ENCODE measurements around the gene FXYD3. TPM values are rescaled to one million over a fixed set of nuclear protein-coding genes. Genes with fewer than 3 reads are reported as not detected.

Gene FXYD3
- polyA plus RNA-seq, 1 donor (not counting 4 experiments of a cell fraction or from before 2014, with no cell fraction given): 851 TPM

GRCh38 chr19:35169221-35169995 is 53.8 kb downstream of the FXYD3 start:
- no peaks in the 10 kb centered on the region for H3K79me2 ChIP-seq (ENCODE audit: control insufficient read depth, insufficient read depth, low read length)
- H3K9ac ChIP-seq (ENCODE audit: control insufficient read depth, extremely low read depth, insufficient read depth, low read length): peak overlapping the region; percentile 25
- no peaks in the 10 kb centered on the region for H4K20me1 ChIP-seq (ENCODE audit: control insufficient read depth, extremely low read depth, insufficient read depth, low read length)
- dilution Hi-C loops (cut with MboI; ENCODE audit: extremely low pct_ligation_motif_present, low sequenced_read_pairs): no loop called here
- peak overlapping the region in 1 of 3 experiments; percentile 6 for H3K4me3 ChIP-seq (ENCODE audit: control insufficient read depth in 2 of 3, extremely low read depth in 1 of 3, insufficient read depth in 2 of 3, low read depth in 1 of 3, low read length in 3 of 3)
- peaks cover 3% of the 10 kb centered on the region for H3K9me1 ChIP-seq (ENCODE audit: control insufficient read depth, extremely low read depth, insufficient read depth, low read length)
- peaks cover 13 to 28% of the 10 kb centered on the region in 2 experiments for H3K36me3 ChIP-seq (ENCODE audit: control insufficient read depth in 2 of 2, extremely low read depth in 1 of 2, insufficient read depth in 2 of 2, low read length in 2 of 2)
- H3K4me2 ChIP-seq (ENCODE audit: control insufficient read depth, extremely low read depth, insufficient read depth, low read depth, low read length): peak overlapping the region; percentile 27
- no peaks in the 10 kb centered on the region for H3K27me3 ChIP-seq (ENCODE audit: control insufficient read depth, extremely low read depth, insufficient read depth, low read length)
- no peak overlapping the region for H2AFZ ChIP-seq (ENCODE audit: control insufficient read depth, low read length)
- peak; percentile 87 for FAIRE-seq
- H3K9me3 ChIP-seq (ENCODE audit: control insufficient read depth, low read depth, low read length): peaks cover 19% of the 10 kb centered on the region
- TF ChIP-seq CTCF (optimal IDR thresholded peaks at IDR 0.05 in 1 of 3, IDR thresholded peaks at IDR 0.05 in 1 of 3, conservative IDR thresholded peaks at IDR 0.05 in 1 of 3; ENCODE audit: extremely low read depth in 1 of 3, insufficient read depth in 2 of 3, low read length in 3 of 3) (no peak), EZH2 (IDR thresholded peaks at IDR 0.05; ENCODE audit: low read length) (no peak)
- H3K4me1 ChIP-seq (ENCODE audit: control insufficient read depth, extremely low read depth, insufficient read depth, low read length): peaks cover 29% of the 10 kb centered on the region
- H3K27ac ChIP-seq (ENCODE audit: control insufficient read depth, insufficient read depth, low read length): peak overlapping the region; percentile 55
- no peak for DNase-seq (ENCODE audit: low read depth, low spot score)

- Histone ChIP-seq H3K4me3 (ENCODE audit: control insufficient read depth in 2 of 3, extremely low read depth in 1 of 3, insufficient read depth in 2 of 3, low read depth in 1 of 3, low read length in 3 of 3) (no peak overlapping the region), H3K36me3 (ENCODE audit: control insufficient read depth in 2 of 2, extremely low read depth in 1 of 2, insufficient read depth in 2 of 2, low read length in 2 of 2) (peaks cover 10 to 22% of the 10 kb centered on the region in 2 experiments), H3K9ac (ENCODE audit: control insufficient read depth, extremely low read depth, insufficient read depth, low read length) (no peak overlapping the region), H4K20me1 (ENCODE audit: control insufficient read depth, extremely low read depth, insufficient read depth, low read length) (no peaks in the 10 kb centered on the region), H3K27ac (ENCODE audit: control insufficient read depth, insufficient read depth, low read length) (no peak overlapping the region), H3K9me1 (ENCODE audit: control insufficient read depth, extremely low read depth, insufficient read depth, low read length) (peaks cover 3% of the 10 kb centered on the region), H2AFZ (ENCODE audit: control insufficient read depth, low read length) (no peak overlapping the region), H3K79me2 (ENCODE audit: control insufficient read depth, insufficient read depth, low read length) (no peaks in the 10 kb centered on the region), H3K9me3 (ENCODE audit: control insufficient read depth, low read depth, low read length) (peaks cover 12% of the 10 kb centered on the region), H3K4me2 (ENCODE audit: control insufficient read depth, extremely low read depth, insufficient read depth, low read depth, low read length) (no peak overlapping the region), H3K4me1 (ENCODE audit: control insufficient read depth, extremely low read depth, insufficient read depth, low read length) (peaks cover 29% of the 10 kb centered on the region), H3K27me3 (ENCODE audit: control insufficient read depth, extremely low read depth, insufficient read depth, low read length) (no peaks in the 10 kb centered on the region)
- FAIRE-seq (no peak), DNase-seq (ENCODE audit: low read depth, low spot score) (no peak)
- TF ChIP-seq CTCF (optimal IDR thresholded peaks at IDR 0.05 in 1 of 3, IDR thresholded peaks at IDR 0.05 in 1 of 3, conservative IDR thresholded peaks at IDR 0.05 in 1 of 3; ENCODE audit: extremely low read depth in 1 of 3, insufficient read depth in 2 of 3, low read length in 3 of 3): no peak
- no peak for TF ChIP-seq EZH2 (IDR thresholded peaks at IDR 0.05; ENCODE audit: low read length)
- dilution Hi-C loops (cut with MboI; ENCODE audit: extremely low pct_ligation_motif_present, low sequenced_read_pairs): no loop called here
Observed at GRCh38 chr19:35170359-35171061, 54.9 kb downstream of the FXYD3 start.

Measured in keratinocyte (primary cell).